Measurements from ENCODE around the gene TMCC1. TPM values are rescaled to one million over a fixed set of nuclear protein-coding genes. Genes with fewer than 3 reads are reported as not detected.
"Not testable (repeated sequence)": the region's sequence is repeated elsewhere in the genome, so short reads cannot be mapped to it uniquely, and the experiment has no call there.

Gene TMCC1
- total and polyA plus RNA-seq, 4 donors = 4.6 to 44.2 (median 24.0) TPM

DNA sequence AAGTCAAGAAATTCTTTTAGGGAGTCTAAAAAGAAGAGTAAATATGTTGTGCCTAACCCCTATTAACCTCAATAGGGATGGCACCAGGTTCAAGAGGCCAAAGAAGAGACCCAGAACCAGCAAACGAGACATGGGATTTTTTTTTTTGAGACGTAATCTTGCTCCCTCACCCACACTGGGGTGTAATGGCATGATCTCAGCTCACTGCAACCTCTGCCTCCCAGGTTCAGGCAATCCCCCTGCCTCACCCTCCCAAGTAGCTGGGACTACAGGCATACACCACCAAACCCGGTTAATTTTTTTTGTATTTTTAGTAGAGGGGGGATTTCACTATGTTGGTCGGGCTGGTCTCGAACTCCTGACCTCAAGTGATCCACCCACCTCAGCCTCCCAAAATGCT, 36.7 kb downstream of the TMCC1 start:
- H3K4me1 ChIP-seq (ENCODE audit: control insufficient read depth in 1 of 2, insufficient read depth in 2 of 2, low read length in 2 of 2); intact Hi-C loops (cut with DNase I); H3K4me3 ChIP-seq (ENCODE audit: low read length in 2 of 2); H3K27me3 ChIP-seq (ENCODE audit: control insufficient read depth in 1 of 2, insufficient read depth in 2 of 2, low read length in 1 of 2); H3K36me3 ChIP-seq (ENCODE audit: control insufficient read depth in 1 of 2, insufficient read depth in 2 of 2, low read length in 1 of 2); H3K9me3 ChIP-seq (ENCODE audit: control insufficient read depth, low read length); H3K27ac ChIP-seq (ENCODE audit: low read depth in 1 of 2, low read length in 2 of 2); DNase-seq; ATAC-seq (ENCODE audit: low FRiP score): not testable (repeated sequence)
- 57 to 59% methylated on average over 5 of the region's 5 CpGs for WGBS, 2 donors

DNA sequence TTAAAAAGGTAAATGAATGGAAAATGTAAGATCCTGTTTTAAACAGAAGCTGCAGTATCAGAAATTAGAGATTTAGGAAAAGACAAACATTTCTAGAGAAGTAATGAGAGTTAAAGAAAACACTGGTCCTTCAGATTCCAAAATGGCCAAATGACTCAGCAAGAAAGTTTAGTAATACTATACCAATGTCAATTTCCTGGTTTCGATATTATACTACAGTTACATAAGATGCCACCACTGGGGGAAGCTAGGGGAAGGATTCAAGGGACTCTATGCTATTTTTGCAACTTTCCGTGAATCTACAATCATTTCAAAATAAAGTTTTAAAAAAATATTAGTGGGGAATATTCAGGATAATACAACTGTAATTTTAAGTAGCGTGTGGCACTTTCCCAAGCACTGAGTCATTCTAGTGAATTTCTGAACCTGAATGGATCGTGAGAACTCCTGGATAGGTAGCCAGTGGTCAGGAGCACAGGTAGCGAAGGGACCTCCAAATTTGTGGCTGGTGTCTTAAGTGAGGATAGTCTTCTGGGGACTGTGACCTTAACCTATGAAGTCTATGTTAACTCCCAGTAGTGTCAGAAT, 37.6 kb downstream of the TMCC1 start:
- H3K36me3 ChIP-seq (ENCODE audit: control insufficient read depth in 1 of 2, insufficient read depth in 2 of 2, low read length in 1 of 2) = no peaks in the 10 kb centered on the region
- no peaks in the 10 kb centered on the region for H3K27me3 ChIP-seq (ENCODE audit: control insufficient read depth in 1 of 2, insufficient read depth in 2 of 2, low read length in 1 of 2)
- no peak for DNase-seq
- peak; percentile 62 for ATAC-seq (ENCODE audit: low FRiP score)
- no peak overlapping the region for H3K27ac ChIP-seq (ENCODE audit: low read depth in 1 of 2, low read length in 2 of 2)
- no peaks in the 10 kb centered on the region for H3K9me3 ChIP-seq (ENCODE audit: control insufficient read depth, low read length)
- H3K4me3 ChIP-seq (ENCODE audit: low read length in 2 of 2) = no peak overlapping the region
- 40 to 44% methylated on average over 5 of the region's 5 CpGs for WGBS, 2 donors
- intact Hi-C loops (cut with DNase I) = no loop called here
- H3K4me1 ChIP-seq (ENCODE audit: control insufficient read depth in 1 of 2, insufficient read depth in 2 of 2, low read length in 2 of 2) = peaks cover 3 to 7% of the 10 kb centered on the region in 2 donors

DNA sequence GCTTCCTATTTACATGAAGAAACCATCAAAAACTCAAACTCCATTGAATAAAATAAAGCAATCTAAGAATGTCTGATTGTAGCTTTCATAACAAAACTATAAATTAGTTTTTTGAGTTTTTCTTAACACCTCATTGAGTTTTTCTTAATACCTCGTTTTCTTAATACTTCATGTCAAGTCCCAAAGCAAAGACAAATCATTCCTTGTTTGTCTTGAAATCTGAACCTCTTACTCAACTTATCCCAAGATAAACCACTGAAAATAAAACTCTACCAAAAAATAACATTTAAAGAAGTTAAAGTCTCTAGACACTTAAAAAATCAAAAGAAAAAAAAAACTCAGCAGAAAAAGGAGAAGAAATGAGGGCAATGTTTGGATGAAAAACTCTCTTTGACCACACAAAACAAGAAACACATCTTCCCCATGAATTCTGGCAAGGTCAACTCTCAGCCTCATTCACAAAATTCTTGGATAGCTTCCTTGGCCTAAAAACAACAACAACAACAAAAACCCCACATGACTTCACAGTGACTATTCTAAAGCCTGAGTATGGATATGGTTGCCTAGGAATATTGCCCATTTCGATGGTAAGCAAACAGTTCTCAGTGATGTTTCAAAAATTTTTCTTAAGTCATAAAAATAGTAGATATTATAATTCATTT, 38.2 kb downstream of the TMCC1 start:
- no peaks in the 10 kb centered on the region for H3K36me3 ChIP-seq (ENCODE audit: control insufficient read depth in 1 of 2, insufficient read depth in 2 of 2, low read length in 1 of 2)
- H3K4me3 ChIP-seq (ENCODE audit: low read length in 2 of 2) = no peak overlapping the region
- peaks cover 3 to 7% of the 10 kb centered on the region in 2 donors for H3K4me1 ChIP-seq (ENCODE audit: control insufficient read depth in 1 of 2, insufficient read depth in 2 of 2, low read length in 2 of 2)
- ATAC-seq (ENCODE audit: low FRiP score) (no peak), DNase-seq (no peak)
- WGBS, 2 donors = 7% methylated on average over 2 of the region's 2 CpGs
- no peak overlapping the region for H3K27ac ChIP-seq (ENCODE audit: low read depth in 1 of 2, low read length in 2 of 2)
- H3K27me3 ChIP-seq (ENCODE audit: control insufficient read depth in 1 of 2, insufficient read depth in 2 of 2, low read length in 1 of 2) = no peaks in the 10 kb centered on the region
- intact Hi-C loops (cut with DNase I) = no loop called here
- H3K9me3 ChIP-seq (ENCODE audit: control insufficient read depth, low read length) = no peaks in the 10 kb centered on the region

DNA sequence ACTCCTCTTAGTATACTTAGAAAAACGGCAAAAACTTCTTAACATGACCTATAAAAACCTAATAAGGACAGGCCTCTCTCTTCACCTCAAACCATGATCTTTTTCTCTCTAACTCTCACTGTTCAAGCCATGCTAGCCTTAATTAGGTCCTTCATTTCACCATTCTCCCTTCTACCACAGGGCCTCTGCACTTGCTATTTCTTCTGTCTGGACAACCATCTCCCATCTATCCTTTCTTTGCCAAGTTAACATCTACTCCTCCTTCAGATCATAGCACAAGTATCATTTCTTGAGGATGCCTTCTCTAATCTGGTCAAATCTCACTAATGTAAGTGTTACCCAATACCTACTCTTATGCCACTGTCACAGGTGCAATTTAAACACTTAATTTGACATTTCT, 39.1 kb downstream of the TMCC1 start:
- no peak overlapping the region for H3K27ac ChIP-seq (ENCODE audit: low read depth in 1 of 2, low read length in 2 of 2)

DNA sequence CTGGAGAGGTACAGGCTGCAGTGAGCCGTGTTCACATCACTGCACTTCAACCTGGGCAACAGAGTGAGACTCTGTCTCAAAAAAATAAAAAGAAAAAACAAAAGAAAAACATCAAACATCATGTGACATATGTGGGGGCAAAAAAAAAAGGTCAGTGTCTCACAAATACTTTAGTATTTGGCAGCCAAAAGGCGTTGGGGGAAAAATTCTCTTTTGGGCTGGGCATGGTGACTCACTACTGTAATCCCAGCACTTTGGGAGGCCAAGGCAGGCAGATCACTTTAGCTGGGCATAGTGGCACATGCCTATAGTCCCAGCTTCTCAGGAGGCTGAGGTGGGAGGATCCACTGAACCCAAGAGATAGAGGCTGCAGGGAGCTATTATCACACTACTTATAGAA, 47.6 kb downstream of the TMCC1 start:
- H3K4me3 ChIP-seq (ENCODE audit: low read length in 2 of 2) = no peak overlapping the region
- intact Hi-C loops (cut with DNase I) = no loop called here
- ATAC-seq (ENCODE audit: low FRiP score) (no peak), DNase-seq (no peak)
- peaks cover 2% of the 10 kb centered on the region in 2 donors for H3K4me1 ChIP-seq (ENCODE audit: control insufficient read depth in 1 of 2, insufficient read depth in 2 of 2, low read length in 2 of 2)
- H3K9me3 ChIP-seq (ENCODE audit: control insufficient read depth, low read length) = no peaks in the 10 kb centered on the region
- no peaks in the 10 kb centered on the region for H3K36me3 ChIP-seq (ENCODE audit: control insufficient read depth in 1 of 2, insufficient read depth in 2 of 2, low read length in 1 of 2)
- no peak overlapping the region for H3K27ac ChIP-seq (ENCODE audit: low read depth in 1 of 2, low read length in 2 of 2)
- H3K27me3 ChIP-seq (ENCODE audit: control insufficient read depth in 1 of 2, insufficient read depth in 2 of 2, low read length in 1 of 2) = no peaks in the 10 kb centered on the region
- 50 to 54% methylated on average over 2 of the region's 2 CpGs for WGBS, 2 donors

More for the DNA sequence above, 39.1 kb downstream of the TMCC1 start:
- H3K36me3 ChIP-seq (ENCODE audit: control insufficient read depth in 1 of 2, insufficient read depth in 2 of 2, low read length in 1 of 2) = no peaks in the 10 kb centered on the region
- intact Hi-C loops (cut with DNase I) = no loop called here
- peaks cover 3 to 7% of the 10 kb centered on the region in 2 donors for H3K4me1 ChIP-seq (ENCODE audit: control insufficient read depth in 1 of 2, insufficient read depth in 2 of 2, low read length in 2 of 2)
- no peak overlapping the region for H3K4me3 ChIP-seq (ENCODE audit: low read length in 2 of 2)
- no peaks in the 10 kb centered on the region for H3K27me3 ChIP-seq (ENCODE audit: control insufficient read depth in 1 of 2, insufficient read depth in 2 of 2, low read length in 1 of 2)
- no peaks in the 10 kb centered on the region for H3K9me3 ChIP-seq (ENCODE audit: control insufficient read depth, low read length)
- 98 to 100% methylated on average over 1 of the region's 1 CpG for WGBS, 2 donors
- no peak for ATAC-seq (ENCODE audit: low FRiP score)
- DNase-seq = no peak

DNA sequence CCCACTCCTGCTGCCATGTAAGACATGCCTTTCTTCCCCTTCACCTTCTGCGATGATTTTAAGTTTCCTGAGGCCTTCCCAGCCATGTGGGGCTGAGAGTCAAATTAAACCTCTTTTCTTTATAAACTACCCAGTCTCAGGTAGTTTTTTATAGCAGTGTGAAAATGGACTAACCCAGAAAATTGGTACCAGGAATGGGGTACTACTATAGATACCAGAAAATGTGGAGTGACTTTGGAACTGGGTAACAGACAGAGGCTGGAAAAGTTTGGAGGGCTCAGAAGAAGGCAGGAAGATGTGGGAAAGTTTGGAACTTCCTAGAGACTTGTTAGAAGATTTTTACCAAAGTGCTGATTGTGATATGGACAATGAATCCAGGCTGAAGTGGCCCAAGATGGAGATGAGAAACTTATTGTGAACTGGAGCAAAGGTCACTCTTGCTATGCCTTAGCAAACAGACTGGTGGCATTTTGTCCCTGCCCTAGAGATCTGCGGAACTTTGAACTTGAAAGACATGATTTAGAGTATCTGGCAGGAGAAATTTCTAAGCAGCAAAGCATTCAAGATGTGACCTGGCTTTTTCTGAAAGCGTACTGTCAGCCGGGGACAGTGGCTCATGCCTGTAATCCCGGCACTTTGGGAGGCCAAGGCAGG, 52.7 kb downstream of the TMCC1 start:
- no peaks in the 10 kb centered on the region for H3K27me3 ChIP-seq (ENCODE audit: control insufficient read depth in 1 of 2, insufficient read depth in 2 of 2, low read length in 1 of 2)
- intact Hi-C loops (cut with DNase I) = no loop called here
- WGBS, 2 donors = 96 to 97% methylated on average over 5 of the region's 5 CpGs
- no peak overlapping the region for H3K27ac ChIP-seq (ENCODE audit: low read depth in 1 of 2, low read length in 2 of 2)
- H3K4me3 ChIP-seq (ENCODE audit: low read length in 2 of 2) = no peak overlapping the region
- H3K4me1 ChIP-seq (ENCODE audit: control insufficient read depth in 1 of 2, insufficient read depth in 2 of 2, low read length in 2 of 2) = peaks cover 0 to 2% of the 10 kb centered on the region in 2 donors
- no peak for ATAC-seq (ENCODE audit: low FRiP score)
- H3K36me3 ChIP-seq (ENCODE audit: control insufficient read depth in 1 of 2, insufficient read depth in 2 of 2, low read length in 1 of 2) = no peaks in the 10 kb centered on the region
- DNase-seq = no peak
- no peaks in the 10 kb centered on the region for H3K9me3 ChIP-seq (ENCODE audit: control insufficient read depth, low read length)

DNA sequence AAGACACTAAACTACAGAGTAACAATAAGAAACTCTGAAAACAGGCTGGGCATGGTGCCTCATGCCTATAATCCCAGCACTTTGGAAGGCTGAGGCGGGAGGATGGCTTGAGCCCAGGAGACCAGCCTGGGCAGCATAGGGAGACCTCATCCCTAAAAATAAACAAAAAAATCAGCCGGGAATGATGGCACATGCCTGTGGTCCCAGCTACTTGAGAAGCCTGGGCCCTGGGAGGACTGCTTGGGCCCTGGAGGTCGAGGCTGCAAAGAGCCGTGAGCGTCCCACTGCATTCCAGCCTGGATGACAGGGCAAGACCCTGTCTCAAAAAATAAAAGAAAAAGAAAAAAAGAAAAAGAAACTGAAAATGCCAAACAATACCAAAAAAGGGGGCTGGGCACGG, 55.4 kb downstream of the TMCC1 start:
- H3K27ac ChIP-seq (ENCODE audit: low read depth in 1 of 2, low read length in 2 of 2) = no peak overlapping the region
- 76 to 80% methylated on average over 6 of the region's 6 CpGs for WGBS, 2 donors
- no peaks in the 10 kb centered on the region for H3K36me3 ChIP-seq (ENCODE audit: control insufficient read depth in 1 of 2, insufficient read depth in 2 of 2, low read length in 1 of 2)
- H3K4me3 ChIP-seq (ENCODE audit: low read length in 2 of 2) = no peak overlapping the region
- no peaks in the 10 kb centered on the region for H3K4me1 ChIP-seq (ENCODE audit: control insufficient read depth in 1 of 2, insufficient read depth in 2 of 2, low read length in 2 of 2)
- ATAC-seq (ENCODE audit: low FRiP score) (no peak), DNase-seq (no peak)
- intact Hi-C loops (cut with DNase I) = loop anchor here in 1 of 2 donors (10.0 kb wide), 1 partner anchor 97 kb away; no protein-coding TSS in a partner anchor
- H3K9me3 ChIP-seq (ENCODE audit: control insufficient read depth, low read length) = no peaks in the 10 kb centered on the region
- no peaks in the 10 kb centered on the region for H3K27me3 ChIP-seq (ENCODE audit: control insufficient read depth in 1 of 2, insufficient read depth in 2 of 2, low read length in 1 of 2)

DNA sequence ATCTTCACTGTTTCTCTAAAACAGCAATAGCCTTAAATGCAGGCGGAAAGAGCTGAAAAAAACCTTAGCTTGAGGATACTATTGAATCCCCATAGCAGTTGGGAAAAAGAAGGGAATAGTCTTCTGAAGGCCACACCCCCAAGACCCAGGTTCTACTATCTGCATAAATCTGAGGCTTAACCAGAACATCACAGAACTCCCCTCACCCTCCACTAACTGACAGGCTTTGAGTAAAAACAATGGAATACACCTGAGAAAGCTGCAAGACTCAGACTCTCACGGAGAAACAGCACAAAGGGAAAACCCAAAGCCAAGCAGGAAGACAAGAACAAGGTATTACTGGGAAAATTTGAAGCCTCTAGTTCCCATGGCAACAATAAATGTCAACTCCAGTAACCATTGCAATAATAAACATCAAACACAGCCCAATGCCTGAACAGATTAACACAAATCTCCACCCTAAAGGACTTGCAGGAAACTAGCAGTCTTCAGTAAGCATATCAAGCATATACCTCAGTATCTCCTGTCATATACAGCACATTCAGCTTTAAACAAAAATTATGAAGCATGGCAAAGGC, 56.4 kb downstream of the TMCC1 start:
- no peaks in the 10 kb centered on the region for H3K36me3 ChIP-seq (ENCODE audit: control insufficient read depth in 1 of 2, insufficient read depth in 2 of 2, low read length in 1 of 2)
- no peak for ATAC-seq (ENCODE audit: low FRiP score)
- no peaks in the 10 kb centered on the region for H3K4me1 ChIP-seq (ENCODE audit: control insufficient read depth in 1 of 2, insufficient read depth in 2 of 2, low read length in 2 of 2)
- H3K27me3 ChIP-seq (ENCODE audit: control insufficient read depth in 1 of 2, insufficient read depth in 2 of 2, low read length in 1 of 2) = no peaks in the 10 kb centered on the region
- intact Hi-C loops (cut with DNase I) = loop anchor here in 1 of 2 donors (10.0 kb wide), 1 partner anchor 98 kb away; no protein-coding TSS in a partner anchor
- no peak overlapping the region for H3K4me3 ChIP-seq (ENCODE audit: low read length in 2 of 2)
- 88% methylated on average over 2 of the region's 2 CpGs for WGBS, 2 donors
- no peak overlapping the region for H3K27ac ChIP-seq (ENCODE audit: low read depth in 1 of 2, low read length in 2 of 2)
- no peaks in the 10 kb centered on the region for H3K9me3 ChIP-seq (ENCODE audit: control insufficient read depth, low read length)
- DNase-seq = no peak
